DMS 273 (cell line): Measurements from ENCODE around the gene STS.
"Not testable (repeated sequence)": the region's sequence is repeated elsewhere in the genome, so short reads cannot be mapped to it uniquely, and the experiment has no call there.

Experiments used
- DNase-seq: peaks from one replicate; lab custom pipeline; 2025; ENCODE audit not compliant: unreplicated experiment; lab: John Stamatoyannopoulos, UW

The STS gene

GRCh38 chrX:7178859-7179258 is 31.3 kb downstream of the STS start:
- DNase-seq, result not testable (repeated sequence)

GRCh38 chrX:7179446-7179845 is 31.9 kb downstream of the STS start:
- DNase-seq, result no peak

GRCh38 chrX:7184816-7185215 is 37.3 kb downstream of the STS start:
- no peak for DNase-seq

- no peak for DNase-seq
Observed at GRCh38 chrX:7188672-7189071, 41.2 kb downstream of the STS start.

- DNase-seq, result no peak
Observed at GRCh38 chrX:7190157-7190556, 42.6 kb downstream of the STS start.

- peak; percentile 70 for DNase-seq
Observed at GRCh38 chrX:7191681-7192110, 44.2 kb downstream of the STS start.

GRCh38 chrX:7192871-7193270 is 45.4 kb downstream of the STS start:
- DNase-seq, result no peak

- no peak for DNase-seq
Observed at GRCh38 chrX:7194606-7195005, 47.1 kb downstream of the STS start.
